ENCODE measurements around the gene KMO. TPM values are rescaled to one million over a fixed set of nuclear protein-coding genes. Genes with fewer than 3 reads are reported as not detected.

The KMO gene
- total RNA-seq, 3 donors from 2014 or later = 0.17 to 0.84 (median 0.82) TPM

DNA sequence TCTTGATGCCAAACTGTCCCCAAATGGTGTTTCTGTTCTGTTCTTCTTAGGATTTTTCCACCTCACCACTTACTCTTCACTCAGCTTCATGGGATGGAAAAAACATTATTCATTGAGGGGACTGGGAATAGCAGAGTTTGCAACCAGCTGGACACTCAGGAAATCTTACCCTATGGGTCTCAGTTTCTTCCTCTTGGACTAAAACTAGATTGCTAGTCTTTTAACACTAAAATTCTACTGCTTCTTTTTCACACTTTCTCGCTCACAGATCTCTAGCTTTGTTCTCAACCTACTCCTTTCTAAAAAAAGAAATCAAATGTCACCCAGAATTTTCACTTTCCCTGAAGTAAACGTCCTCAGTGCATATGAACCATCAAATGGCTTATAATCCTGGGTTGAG lies 4.8 kb downstream of the KMO start:
- ATAC-seq = no peak
- Histone ChIP-seq H3K9me3 (no peaks in the 10 kb centered on the region), H3K36me3 (ENCODE audit: low read depth) (no peaks in the 10 kb centered on the region), H3K4me3 (no peak overlapping the region), H3K4me1 (ENCODE audit: low read depth) (no peaks in the 10 kb centered on the region)
- no peak for DNase-seq
- intact Hi-C loops (cut with DNase I, micrococcal nuclease) = loop anchor here in 1 of 2 donors (10.0 kb wide), 1 partner anchor 78 kb away; no protein-coding TSS in a partner anchor
- TF ChIP-seq, protein P1, sequence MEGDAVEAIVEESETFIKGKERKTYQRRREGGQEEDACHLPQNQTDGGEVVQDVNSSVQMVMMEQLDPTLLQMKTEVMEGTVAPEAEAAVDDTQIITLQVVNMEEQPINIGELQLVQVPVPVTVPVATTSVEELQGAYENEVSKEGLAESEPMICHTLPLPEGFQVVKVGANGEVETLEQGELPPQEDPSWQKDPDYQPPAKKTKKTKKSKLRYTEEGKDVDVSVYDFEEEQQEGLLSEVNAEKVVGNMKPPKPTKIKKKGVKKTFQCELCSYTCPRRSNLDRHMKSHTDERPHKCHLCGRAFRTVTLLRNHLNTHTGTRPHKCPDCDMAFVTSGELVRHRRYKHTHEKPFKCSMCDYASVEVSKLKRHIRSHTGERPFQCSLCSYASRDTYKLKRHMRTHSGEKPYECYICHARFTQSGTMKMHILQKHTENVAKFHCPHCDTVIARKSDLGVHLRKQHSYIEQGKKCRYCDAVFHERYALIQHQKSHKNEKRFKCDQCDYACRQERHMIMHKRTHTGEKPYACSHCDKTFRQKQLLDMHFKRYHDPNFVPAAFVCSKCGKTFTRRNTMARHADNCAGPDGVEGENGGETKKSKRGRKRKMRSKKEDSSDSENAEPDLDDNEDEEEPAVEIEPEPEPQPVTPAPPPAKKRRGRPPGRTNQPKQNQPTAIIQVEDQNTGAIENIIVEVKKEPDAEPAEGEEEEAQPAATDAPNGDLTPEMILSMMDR (IDR thresholded peaks at IDR 0.05) = no peak

DNA sequence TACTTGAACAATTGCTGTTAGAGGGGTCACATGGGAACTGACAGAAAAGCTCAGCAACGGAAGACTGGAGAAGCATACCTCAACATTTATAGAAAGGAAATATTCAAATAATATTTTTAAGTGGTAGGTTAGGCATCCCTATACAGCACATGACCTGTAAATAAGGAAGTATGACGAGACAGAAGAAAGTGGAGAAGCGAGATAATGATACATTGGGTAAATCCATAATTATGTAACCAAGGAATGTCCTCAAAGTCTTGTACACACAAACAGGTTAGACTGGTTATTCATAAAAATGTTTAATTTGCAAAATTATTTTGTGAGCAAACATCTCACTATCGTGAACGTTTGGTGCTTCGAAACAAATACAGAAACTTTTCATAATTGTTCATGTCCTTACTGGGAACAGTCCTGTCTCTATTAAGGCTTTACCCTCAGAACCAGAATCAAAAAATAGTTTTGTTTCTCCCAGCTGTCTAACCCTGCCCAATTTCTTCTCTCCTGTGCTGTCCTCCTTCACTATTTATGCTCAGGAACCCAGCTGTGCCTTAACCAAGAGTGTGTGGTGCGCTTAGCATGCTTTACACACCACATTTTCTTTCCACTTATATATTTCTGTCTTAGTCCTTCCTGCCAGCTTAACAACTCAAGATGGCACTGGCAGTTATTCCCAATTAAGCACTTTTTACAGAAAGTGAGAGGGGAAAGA lies 10.2 kb downstream of the KMO start:
- DNase-seq (no peak), ATAC-seq (peak; percentile 14)
- no peaks in the 10 kb centered on the region for H3K36me3 ChIP-seq (ENCODE audit: low read depth)
- no peaks in the 10 kb centered on the region for H3K9me3 ChIP-seq
- intact Hi-C loops (cut with DNase I, micrococcal nuclease) = no loop called here
- no peak overlapping the region for H3K4me3 ChIP-seq
- H3K4me1 ChIP-seq (ENCODE audit: low read depth) = no peaks in the 10 kb centered on the region
- TF ChIP-seq, protein P1 (IDR thresholded peaks at IDR 0.05) = no peak

DNA sequence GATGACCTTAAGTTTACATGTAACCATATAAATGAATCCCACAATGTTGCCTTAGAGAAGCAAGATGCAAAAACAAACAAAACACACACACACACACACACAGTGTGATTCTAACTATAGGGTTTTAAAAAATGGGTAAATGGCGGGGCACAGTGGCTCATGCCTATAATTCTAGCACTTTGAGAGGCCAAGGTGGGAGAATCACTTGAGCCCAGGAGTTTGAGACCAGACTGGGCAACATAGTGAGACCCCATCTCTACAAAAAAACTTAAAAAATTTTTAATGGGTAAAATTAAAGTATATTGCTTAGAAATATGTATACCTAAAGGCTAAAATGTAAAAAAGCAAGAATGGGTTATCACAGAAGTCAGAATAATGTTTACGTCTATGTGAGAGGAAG lies 15.8 kb downstream of the KMO start:
- Histone ChIP-seq H3K4me1 (ENCODE audit: low read depth) (no peaks in the 10 kb centered on the region), H3K36me3 (ENCODE audit: low read depth) (no peaks in the 10 kb centered on the region), H3K9me3 (no peaks in the 10 kb centered on the region), H3K4me3 (no peak overlapping the region)
- DNase-seq (no peak), ATAC-seq (no peak)
- intact Hi-C loops (cut with DNase I, micrococcal nuclease) = no loop called here
- TF ChIP-seq, protein P1 (IDR thresholded peaks at IDR 0.05) = no peak

DNA sequence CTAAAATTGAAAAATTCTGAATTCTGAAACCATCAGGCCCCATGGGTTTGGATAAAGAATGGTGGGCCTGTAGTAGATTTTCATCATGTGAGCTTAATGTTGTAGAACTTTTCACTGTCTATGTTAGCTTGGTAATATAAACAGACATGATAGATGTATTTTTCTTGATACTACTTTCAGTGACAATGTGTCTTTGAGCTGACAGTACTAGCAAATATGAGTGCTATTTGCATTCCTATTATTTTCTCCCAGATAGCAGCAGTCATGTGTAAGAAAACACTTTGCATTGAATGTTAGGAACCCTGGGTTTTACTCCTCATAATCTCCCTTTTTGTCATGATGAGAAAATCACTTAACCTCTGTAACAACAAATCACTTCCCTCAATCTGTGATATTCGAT lies 18.1 kb downstream of the KMO start:
- ATAC-seq (no peak), DNase-seq (no peak)
- TF ChIP-seq, protein P1 (IDR thresholded peaks at IDR 0.05) = no peak
- intact Hi-C loops (cut with DNase I, micrococcal nuclease) = no loop called here
- Histone ChIP-seq H3K4me1 (ENCODE audit: low read depth) (no peaks in the 10 kb centered on the region), H3K4me3 (no peak overlapping the region), H3K9me3 (no peaks in the 10 kb centered on the region), H3K36me3 (ENCODE audit: low read depth) (no peaks in the 10 kb centered on the region)

DNA sequence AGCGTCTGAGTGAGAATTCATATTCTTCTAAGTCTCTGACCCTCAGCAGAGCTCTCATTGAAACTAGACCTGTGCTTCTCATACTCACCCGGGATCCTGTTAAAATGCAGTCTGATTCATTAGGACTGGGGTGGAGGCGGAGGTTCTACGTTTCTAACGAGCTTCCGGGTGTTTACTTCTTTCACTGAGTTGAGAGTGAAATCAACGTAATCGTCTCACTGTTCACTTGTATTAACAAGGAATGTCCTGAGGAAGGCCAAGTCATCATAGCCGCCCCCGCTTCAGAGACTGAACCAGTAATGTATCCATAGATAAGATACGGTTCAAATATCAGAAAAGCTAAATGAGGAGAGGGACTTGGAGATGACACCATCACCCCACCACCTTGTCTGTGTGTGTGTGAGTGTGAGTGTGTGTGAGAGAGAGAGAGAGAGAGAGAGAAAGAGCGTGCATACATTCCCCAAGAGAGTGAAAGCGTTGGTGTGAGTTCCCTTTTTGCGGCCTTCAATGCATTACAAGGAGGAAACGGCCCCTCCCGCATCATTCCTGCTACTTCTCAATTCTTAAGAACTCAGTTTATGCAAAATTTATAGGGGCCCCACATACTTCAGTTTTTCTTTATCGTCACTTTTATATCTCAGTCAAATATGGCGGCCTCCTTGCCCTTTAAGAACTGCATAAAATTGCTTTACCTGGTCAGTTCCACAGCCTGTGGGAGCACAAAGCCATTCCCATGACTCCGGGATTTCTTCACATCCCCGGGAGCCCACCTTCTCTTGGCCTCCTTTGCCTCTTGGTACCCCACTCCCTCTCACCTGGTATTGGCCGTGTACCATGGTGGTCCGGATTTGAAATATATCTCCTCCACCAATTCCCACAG lies 19.8 kb downstream of the KMO start:
- DNase-seq (peak in 2 of 3 donors; percentile 41 to 49), ATAC-seq (peak; percentile 85)
- Histone ChIP-seq H3K4me3 (no peak overlapping the region), H3K4me1 (ENCODE audit: low read depth) (no peaks in the 10 kb centered on the region), H3K36me3 (ENCODE audit: low read depth) (no peaks in the 10 kb centered on the region), H3K9me3 (no peaks in the 10 kb centered on the region)
- TF ChIP-seq, protein P1 (IDR thresholded peaks at IDR 0.05) = no peak
- intact Hi-C loops (cut with DNase I, micrococcal nuclease) = no loop called here

Data from mucosa of descending colon (tissue), 3 donors.